HG03039 (cell line): ENCODE data around the gene GADL1.

Experiments
- ATAC-seq: cut with Tn5 transposase; IDR thresholded peaks from one replicate; pipeline ENCODE4 v1.9.1; 2021; ENCODE audit warnings: mild to moderate bottlenecking, moderate library complexity; ENCODE audit not compliant: unreplicated experiment

The GADL1 gene, protein sequence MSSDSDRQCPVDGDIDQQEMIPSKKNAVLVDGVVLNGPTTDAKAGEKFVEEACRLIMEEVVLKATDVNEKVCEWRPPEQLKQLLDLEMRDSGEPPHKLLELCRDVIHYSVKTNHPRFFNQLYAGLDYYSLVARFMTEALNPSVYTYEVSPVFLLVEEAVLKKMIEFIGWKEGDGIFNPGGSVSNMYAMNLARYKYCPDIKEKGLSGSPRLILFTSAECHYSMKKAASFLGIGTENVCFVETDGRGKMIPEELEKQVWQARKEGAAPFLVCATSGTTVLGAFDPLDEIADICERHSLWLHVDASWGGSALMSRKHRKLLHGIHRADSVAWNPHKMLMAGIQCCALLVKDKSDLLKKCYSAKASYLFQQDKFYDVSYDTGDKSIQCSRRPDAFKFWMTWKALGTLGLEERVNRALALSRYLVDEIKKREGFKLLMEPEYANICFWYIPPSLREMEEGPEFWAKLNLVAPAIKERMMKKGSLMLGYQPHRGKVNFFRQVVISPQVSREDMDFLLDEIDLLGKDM

DNA sequence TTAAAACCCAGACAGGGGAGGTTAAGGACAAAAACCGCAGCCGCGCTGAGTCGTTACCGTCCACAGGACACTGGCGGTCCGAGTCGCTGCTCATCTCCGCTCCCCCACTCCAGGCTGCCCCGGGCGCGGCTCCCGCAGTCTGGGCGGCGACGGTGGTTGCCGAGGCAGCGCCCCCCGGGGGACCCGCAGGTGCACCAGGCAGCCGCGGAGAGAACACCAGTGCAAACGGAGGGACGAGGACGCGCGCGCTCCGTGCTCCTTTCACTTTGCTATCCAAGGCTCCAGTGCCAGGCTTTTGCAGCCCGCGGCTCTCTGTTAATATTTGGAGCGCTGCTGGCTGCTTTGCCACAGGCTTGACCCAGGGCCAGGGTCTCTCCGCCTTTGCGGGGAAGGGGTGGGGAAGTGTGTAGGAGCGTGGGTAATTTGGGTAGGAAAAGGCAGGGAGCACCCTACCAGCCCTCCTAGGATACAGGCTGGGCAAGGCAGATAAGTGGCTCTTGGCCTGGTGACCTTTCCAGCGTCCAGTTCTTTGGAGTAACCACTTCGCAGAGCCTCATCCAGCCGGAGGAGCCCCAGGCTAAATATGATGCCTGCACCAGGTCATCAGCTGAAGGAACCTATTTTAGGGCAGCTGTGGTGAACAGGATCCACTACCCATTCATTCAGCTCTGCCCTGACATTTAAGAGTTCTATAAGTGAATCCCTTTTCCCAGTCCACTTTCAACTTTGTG, at the start of gene GADL1:
Gene GADL1 (minus strand): TSS at position 141 of the 731 bp plus-strand sequence. CDS start 47 bp downstream, at position 94.
- no peak for ATAC-seq

DNA sequence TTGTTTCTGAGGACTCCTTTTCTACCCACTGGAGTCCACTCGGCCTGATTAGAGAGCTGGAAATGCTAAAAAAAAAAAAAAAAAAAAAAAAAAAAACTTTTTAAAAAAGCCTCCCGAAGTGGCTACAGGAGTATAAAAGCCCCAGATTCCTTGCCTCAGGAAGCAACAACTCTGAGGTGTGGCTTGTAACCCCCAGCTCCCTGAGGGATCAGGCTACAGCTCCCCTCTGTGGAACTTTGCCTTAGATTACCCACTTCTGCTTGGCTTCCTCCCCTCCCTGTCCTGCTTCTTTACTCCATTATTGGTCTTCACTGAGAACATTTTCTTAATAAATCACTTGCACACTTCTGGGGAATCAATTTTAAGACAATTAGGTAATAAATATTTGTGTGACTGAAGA, 49.7 kb upstream of the GADL1 start:
- no peak for ATAC-seq

GRCh38 chr3:30943206-30943605, 48.7 kb upstream of the GADL1 start:
- no peak for ATAC-seq

DNA sequence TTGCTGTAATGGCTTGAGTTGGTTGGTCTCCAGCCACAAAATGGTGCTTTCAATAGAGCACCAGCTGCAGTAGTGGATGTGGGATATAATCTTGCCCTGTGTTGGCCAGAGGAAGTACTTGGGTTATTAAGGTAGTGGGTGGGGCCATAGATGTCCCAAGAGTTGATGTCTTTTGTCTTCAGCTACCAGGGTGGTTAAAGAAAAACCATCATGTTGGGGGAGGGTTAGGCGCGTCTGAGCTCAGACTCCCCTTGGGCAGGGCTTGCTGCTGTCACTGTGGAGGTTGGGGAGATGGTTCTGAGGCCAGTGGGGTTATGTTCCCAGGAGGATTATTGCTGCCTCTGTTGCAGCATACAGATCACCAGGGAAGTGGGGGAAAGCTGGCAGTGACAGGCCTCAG, 46.9 kb upstream of the GADL1 start:
- ATAC-seq, result no peak

DNA sequence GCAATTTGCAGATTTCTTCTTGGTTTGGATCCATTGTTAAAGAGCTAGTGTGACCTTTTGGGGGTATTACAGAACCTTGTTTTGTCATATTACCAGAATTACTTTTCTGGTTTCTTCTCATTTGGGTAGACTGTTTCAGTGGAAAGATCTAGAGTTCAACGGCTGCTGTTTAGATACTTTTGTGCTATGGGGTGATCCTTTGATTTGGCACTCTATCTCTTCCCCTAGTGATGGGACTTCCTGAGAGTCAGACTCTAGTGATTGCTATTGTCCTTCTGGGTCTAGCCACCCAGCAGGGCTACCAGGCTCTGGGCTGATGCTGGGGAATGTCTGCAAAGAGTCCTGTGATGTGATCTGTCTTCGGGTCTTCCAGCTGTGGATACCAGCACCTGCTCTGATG, 46.3 kb upstream of the GADL1 start:
- no peak for ATAC-seq

GRCh38 chr3:30934208-30934550, 39.7 kb upstream of the GADL1 start:
- no peak for ATAC-seq

GRCh38 chr3:30933478-30934207, 39.2 kb upstream of the GADL1 start:
- no peak for ATAC-seq

DNA sequence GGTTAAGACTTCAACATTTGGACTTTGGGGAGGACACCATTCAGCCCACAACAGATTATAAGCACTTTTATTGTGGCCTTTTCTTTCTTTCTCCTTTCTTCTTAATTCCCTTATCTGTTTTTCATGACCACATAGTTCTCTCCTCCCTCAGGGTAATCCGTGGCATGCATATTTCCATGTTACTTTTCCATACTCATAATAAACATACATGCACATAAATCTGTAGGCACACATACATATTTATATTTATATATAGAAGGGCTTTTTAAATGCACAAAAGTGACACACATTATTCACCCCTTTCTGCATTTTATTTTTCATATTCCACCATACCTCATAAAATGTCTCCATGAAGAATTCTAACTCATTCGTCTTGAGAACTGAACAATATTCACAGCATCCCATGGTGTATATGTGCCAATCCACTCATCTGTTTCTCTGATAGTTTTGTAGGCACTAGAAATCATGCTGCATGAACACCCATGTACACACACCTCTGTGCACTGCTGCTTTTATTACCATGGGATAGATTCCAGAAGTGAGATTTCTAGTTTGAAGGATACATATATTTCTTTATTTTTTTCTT, 38.1 kb upstream of the GADL1 start:
- no peak for ATAC-seq

DNA sequence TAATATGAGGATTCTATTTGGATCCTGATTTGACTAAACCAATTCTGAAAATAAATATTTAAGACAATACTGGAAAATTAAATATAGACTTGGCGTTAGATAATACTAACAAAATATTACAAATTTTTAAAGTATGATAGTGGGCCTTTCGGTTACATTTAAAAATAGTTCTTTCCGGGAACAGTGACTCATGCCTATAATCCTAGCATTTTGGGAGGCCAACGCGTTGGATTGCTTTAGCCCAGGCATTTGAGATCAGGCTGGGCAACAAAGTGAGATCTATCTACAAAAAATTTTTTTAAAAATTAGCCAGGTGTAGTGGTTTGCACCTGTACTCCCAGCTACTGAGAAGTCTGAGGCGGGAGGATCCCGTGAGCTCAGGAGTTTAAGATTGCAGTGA, 30.3 kb upstream of the GADL1 start:
- no peak for ATAC-seq

GRCh38 chr3:30919564-30919963, 25.1 kb upstream of the GADL1 start:
- ATAC-seq, result no peak

DNA sequence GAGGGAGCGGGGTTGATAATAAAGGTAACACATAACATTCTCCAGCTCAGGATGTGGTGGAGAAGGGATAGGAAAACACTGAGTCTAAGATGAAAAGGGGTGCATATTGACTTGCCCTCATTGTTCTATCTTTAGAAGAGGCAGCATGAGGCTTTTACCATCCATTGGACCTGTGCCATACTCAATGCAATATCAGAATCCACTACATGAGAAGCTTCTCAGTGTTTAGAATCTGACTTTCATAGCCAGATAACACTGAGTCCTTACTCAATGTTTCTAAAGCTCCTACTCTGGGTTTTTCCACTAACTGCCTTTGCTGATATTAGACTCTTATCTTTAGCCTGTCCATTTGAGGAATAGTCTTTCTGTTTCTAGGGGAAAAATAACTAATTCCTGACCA, 24.3 kb upstream of the GADL1 start:
- ATAC-seq, result no peak

DNA sequence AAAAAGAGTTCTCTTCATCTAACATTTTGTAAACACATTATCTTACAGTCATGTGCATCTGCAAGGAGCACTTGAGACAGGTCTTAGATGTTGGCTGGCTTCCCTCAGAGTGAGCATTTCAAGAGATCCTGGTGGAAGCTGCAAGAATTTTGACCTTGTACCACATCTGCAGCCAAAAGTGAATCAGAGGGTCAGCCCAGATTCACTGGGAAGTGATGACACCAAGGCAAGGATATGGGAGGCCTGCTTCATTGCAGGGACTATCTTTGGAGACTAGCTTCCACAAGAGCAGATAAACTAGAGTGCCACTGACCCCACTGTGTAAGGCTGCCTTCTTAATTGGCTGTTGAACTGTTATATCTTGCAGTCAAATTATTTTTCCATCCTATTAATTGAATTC, 21.3 kb upstream of the GADL1 start:
- no peak for ATAC-seq

DNA sequence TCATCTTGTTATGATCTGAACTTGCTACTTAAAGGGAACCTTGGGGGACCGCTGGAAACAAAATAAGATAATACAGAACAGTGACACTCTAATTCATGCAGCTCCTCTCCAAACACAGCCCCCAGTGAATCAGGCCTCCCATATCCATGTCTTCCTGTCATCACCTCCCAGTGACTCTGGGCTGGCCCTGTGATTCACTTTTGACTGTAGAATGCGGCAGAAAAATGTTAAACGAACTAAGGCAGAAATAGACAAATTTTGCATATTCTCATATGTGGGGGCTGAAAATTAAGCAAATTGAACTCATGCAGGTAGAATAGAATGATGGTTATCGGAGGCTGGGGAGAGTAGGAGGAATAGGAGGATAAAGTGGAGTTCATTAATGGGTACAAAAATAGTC, 20.2 kb upstream of the GADL1 start:
- ATAC-seq, result no peak

DNA sequence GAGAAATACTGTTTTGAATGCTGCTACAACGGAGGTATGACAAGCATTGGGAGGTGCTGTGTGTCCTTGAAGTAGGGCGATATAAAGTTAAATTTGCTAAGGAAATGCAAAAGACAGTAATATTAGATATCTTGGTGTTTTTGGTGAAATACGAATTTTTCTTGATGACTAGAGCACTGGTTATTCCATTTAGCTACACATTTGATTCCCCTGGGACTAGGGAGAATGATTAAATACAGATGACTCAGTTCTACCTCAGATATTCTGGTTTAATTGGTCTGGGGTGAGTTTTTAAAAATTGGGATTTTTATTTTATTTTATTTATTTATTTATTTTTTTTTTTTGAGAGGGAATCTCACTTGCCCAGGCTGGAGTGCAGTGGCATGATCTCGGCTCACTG, 18.7 kb upstream of the GADL1 start:
- no peak for ATAC-seq

GRCh38 chr3:30912301-30912700, 17.8 kb upstream of the GADL1 start:
- no peak for ATAC-seq

- ATAC-seq, result no peak
Observed at GRCh38 chr3:30908456-30909037, 14.1 kb upstream of the GADL1 start.

GRCh38 chr3:30904996-30905395, 10.5 kb upstream of the GADL1 start:
- no peak for ATAC-seq

GRCh38 chr3:30895329-30895728, 868 bp upstream of the GADL1 start:
- no peak for ATAC-seq

- no peak for ATAC-seq
Observed at GRCh38 chr3:30893678-30894325, 659 bp downstream of the GADL1 start.

DNA sequence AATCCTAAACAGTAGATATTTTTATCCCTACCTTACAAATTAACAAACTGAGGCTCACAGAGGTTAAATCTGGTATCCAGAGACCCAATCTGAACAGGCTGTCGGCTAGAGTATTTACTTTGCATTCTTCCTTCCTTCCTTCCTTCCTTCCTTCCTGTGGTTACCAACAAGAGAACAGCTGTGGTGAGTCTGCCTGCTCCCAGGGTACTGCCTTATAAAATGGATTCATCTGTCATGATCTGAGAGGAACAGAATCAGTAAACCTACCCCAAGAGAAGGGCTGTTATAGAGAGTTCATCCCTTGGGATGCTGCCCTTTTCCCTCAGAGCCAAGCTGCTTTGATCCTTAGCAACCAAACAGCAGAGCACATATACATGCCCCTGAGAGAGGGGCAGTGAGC, 3.6 kb downstream of the GADL1 start:
- no peak for ATAC-seq
